Measurements from ENCODE around the gene ZDHHC5. TPM values are rescaled to one million over a fixed set of nuclear protein-coding genes. Genes with fewer than 3 reads are reported as not detected.

The ZDHHC5 gene
- total and polyA plus RNA-seq, 2 of the 13 experiments (the other 11 are each of a cell fraction or from before 2014, with no cell fraction given), result 26.6 to 34.0 TPM

DNA sequence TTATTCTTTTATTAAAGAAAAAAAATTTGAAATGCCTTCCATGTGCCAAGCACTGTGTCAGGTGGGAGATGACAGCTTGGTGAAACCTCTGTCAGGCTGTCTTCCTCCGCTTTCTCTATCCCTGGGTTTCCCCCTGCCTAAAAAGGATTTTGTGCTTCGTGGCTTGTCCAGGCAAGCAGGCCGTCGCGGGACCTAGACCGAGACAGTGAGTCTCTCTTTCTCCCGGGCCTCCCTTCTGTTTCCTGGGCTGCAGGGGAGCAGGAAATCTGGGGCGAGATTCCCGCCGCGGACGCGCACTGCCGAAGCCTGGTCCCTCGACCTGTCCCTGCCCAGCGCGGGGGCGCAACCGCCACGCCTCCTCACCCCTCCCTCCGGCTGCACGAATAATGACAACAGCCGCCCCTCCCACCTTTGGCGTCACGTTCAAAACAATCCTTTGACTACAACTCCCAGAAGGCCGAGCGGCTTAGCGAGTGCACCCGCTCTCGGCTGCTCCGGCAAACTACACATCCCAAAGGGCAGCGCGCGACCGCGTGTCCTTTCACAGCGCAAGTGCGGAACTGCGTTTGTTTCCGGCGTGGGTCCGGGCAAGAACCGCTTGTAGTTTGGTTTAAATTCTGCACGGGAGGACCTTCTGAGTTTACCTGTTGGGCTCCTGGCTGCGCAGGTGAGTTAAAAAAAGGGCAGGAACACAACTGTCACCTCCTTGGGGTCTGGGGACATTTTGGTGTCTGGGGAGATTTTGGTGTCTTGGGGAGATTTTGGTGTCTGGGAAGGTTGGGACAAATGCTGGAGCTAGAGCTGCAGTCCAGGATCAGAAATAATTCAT lies 10.5 kb upstream of the ZDHHC5 start, which contains the start of gene CLP1 (continued):
- TF ChIP-seq ZNF451 (CRISPR knock-in tag; IDR thresholded peaks at IDR 0.05) (no peak; the same call in 1 of the 2 replicates), TCF12 (IDR thresholded peaks at IDR 0.05) (no peak), TCF12 (CRISPR knock-in tag; IDR thresholded peaks at IDR 0.05) (no peak; the same call in 1 of the 2 replicates), DDIT3 (CRISPR knock-in tag; IDR thresholded peaks at IDR 0.05) (no peak), GMEB1 (CRISPR knock-in tag; IDR thresholded peaks at IDR 0.05; ENCODE audit: borderline replicate concordance) (peak; percentile 98), SNAI1 (CRISPR knock-in tag; IDR thresholded peaks at IDR 0.05; ENCODE audit: borderline replicate concordance) (0 out of 2 replicates have a peak, but pooled peaks have one; percentile 28), ZBTB38 (CRISPR knock-in tag; IDR thresholded peaks at IDR 0.05) (peak; percentile 83; the same call in 1 of the 2 replicates), PRDM4 (CRISPR knock-in tag; IDR thresholded peaks at IDR 0.05; ENCODE audit: borderline replicate concordance) (no peak), ZSCAN20 (CRISPR knock-in tag; IDR thresholded peaks at IDR 0.05; ENCODE audit: borderline replicate concordance) (no peak), CREM (IDR thresholded peaks at IDR 0.05) (peak; percentile 99), CREM (CRISPR knock-in tag; IDR thresholded peaks at IDR 0.05) (0 out of 2 replicates have a peak, but pooled peaks have one; percentile 7), REST (IDR thresholded peaks at IDR 0.05; ENCODE audit: borderline replicate concordance in 1 of 2, low read depth in 1 of 2, low read length in 2 of 2) (peak in 1 of 2 experiments; percentile 43; a peak in 1 of 4 replicates), ATM (IDR thresholded peaks at IDR 0.05; ENCODE audit: borderline replicate concordance) (no peak), REPIN1 (CRISPR knock-in tag; IDR thresholded peaks at IDR 0.05; ENCODE audit: borderline replicate concordance, low read depth) (peak; percentile 85), ZNF331 (CRISPR knock-in tag; IDR thresholded peaks at IDR 0.05) (peak; percentile 58; the same call in 1 of the 2 replicates), CREB1 (IDR thresholded peaks at IDR 0.05) (peak; percentile 86), CREB1 (CRISPR knock-in tag; IDR thresholded peaks at IDR 0.05) (peak; percentile 97), RXRA (CRISPR knock-in tag; IDR thresholded peaks at IDR 0.05) (peak; percentile 69)
- TF ChIP-seq, protein P1, sequence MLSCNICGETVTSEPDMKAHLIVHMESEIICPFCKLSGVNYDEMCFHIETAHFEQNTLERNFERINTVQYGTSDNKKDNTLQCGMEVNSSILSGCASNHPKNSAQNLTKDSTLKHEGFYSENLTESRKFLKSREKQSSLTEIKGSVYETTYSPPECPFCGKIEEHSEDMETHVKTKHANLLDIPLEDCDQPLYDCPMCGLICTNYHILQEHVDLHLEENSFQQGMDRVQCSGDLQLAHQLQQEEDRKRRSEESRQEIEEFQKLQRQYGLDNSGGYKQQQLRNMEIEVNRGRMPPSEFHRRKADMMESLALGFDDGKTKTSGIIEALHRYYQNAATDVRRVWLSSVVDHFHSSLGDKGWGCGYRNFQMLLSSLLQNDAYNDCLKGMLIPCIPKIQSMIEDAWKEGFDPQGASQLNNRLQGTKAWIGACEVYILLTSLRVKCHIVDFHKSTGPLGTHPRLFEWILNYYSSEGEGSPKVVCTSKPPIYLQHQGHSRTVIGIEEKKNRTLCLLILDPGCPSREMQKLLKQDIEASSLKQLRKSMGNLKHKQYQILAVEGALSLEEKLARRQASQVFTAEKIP (CRISPR knock-in tag; IDR thresholded peaks at IDR 0.05; ENCODE audit: borderline replicate concordance), result no peak
